Smooth muscle cell (in vitro differentiated cells): ENCODE measurements around the gene MEX3D. TPM values are rescaled to one million over a fixed set of nuclear protein-coding genes. Genes with fewer than 3 reads are reported as not detected.
"Not testable (repeated sequence)": the region's sequence is repeated elsewhere in the genome, so short reads cannot be mapped to it uniquely, and the experiment has no call there.

Experiments used
- DNase-seq: peaks from one replicate; lab custom pipeline; 2025; ENCODE audit not compliant: unreplicated experiment; lab: John Stamatoyannopoulos, UW
- H2AFZ ChIP-seq: fragments of 200-600 bp; sonication (generic); 2 replicates; pipeline ENCODE4 v1.6.0; 2016; ENCODE audit warnings: antibody characterized with exemption, low read depth, mild to moderate bottlenecking
- H3F3A ChIP-seq: fragments of 200-600 bp; sonication (generic); 2 replicates; pipeline ENCODE4 v1.6.0; 2017; ENCODE audit warnings: antibody characterized with exemption, low read depth
- H3K27ac ChIP-seq: fragments of 200-600 bp; sonication (generic); 2 replicates; pipeline ENCODE4 v1.5.1; 2016; ENCODE audit warnings: low read depth, mild to moderate bottlenecking
- H3K27me3 ChIP-seq: fragments of 200-600 bp; sonication (generic); 2 replicates; pipeline ENCODE4 v1.6.1; 2016; ENCODE audit warnings: low read depth, mild to moderate bottlenecking
- H3K36me3 ChIP-seq: fragments of 200-600 bp; sonication (generic); 2 replicates; pipeline ENCODE4 v1.5.1; 2016; ENCODE audit warnings: low read depth
- H3K4me1 ChIP-seq: fragments of 200-600 bp; sonication (generic); 2 replicates; pipeline ENCODE4 v1.5.1; 2016; ENCODE audit warnings: low read depth
- H3K4me2 ChIP-seq: fragments of 200-600 bp; sonication (generic); 2 replicates; pipeline ENCODE4 v1.6.0; 2016; ENCODE audit warnings: mild to moderate bottlenecking
- H3K4me3 ChIP-seq: fragments of 200-600 bp; sonication (generic); 2 replicates; pipeline ENCODE4 v1.5.1; 2016; ENCODE audit warnings: mild to moderate bottlenecking
- H3K79me2 ChIP-seq: fragments of 200-600 bp; sonication (generic); 2 replicates; pipeline ENCODE4 v1.6.0; 2016; ENCODE audit warnings: low read depth, mild to moderate bottlenecking
- H3K9ac ChIP-seq: fragments of 200-600 bp; sonication (generic); 2 replicates; pipeline ENCODE4 v1.6.0; 2016; ENCODE audit warnings: low read depth
- H3K9me3 ChIP-seq: fragments of 200-600 bp; sonication (generic); replicated peaks from 2 replicates; pipeline ENCODE4 v1.5.1; 2016; ENCODE audit warnings: low read depth
- H4K20me1 ChIP-seq: fragments of 200-600 bp; sonication (generic); 2 replicates; pipeline ENCODE4 v1.6.0; 2016; ENCODE audit warnings: low read depth
- CTCF ChIP-seq: fragments of 200-600 bp; sonication (generic); IDR thresholded peaks from 2 replicates; pipeline ENCODE4 v1.5.1; 2017; ENCODE audit warnings: borderline replicate concordance, mild to moderate bottlenecking, antibody characterized with exemption; ENCODE audit not compliant: insufficient read depth, poor library complexity, severe bottlenecking
- WGBS: methylation state at CpG from one replicate; pipeline ENCODE4 v1.1.7; 2016; ENCODE audit warnings: low lambda C conversion rate; 5-methylcytosine and 5-hydroxymethylcytosine counted together
- polyA plus RNA-seq: library from polyadenylated mRNA; unstranded; fragments of >200 nt; fragmentation: Nextera tagmentation; extraction: Ambion mirVana; gene quantifications from 2 replicates; pipeline ENCODE4 v1.2.1, GENCODE V29; 2016
- total RNA-seq: library from RNA; depleted of rRNA; stranded (reverse); fragments of >200 nt; gene quantifications from 2 replicates; pipeline ENCODE4 v1.2.3, GENCODE V29; 2014

The MEX3D gene
- total and polyA plus RNA-seq, 2 experiments from 2014 or later: 8.4 to 28.6 TPM

DNA sequence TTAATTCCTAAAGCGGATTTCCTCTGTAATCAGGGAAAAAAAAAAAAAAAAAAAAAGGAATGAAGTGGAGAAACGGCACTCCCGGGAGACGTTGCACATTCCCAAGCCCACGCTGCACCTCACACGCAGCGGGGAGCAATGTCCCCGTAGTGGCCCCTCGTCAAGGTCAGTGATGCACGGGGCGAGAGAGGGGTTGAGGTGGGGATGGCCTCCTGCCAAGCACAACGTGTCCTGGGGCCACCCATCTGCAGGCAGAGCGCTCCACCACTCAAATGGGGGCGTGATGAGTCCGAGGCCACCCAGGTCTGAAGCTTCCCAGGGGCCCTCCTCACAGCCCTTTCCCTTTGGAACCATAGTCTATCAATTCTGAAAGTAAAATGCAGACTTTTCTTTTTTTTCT is 29.1 kb downstream of the MEX3D start:
- no peak overlapping the region for H3K9ac ChIP-seq
- DNase-seq: no peak
- H3K36me3 ChIP-seq: no peaks in the 10 kb centered on the region
- no peak overlapping the region for H3K4me2 ChIP-seq
- 63% methylated on average over 15 of the region's 15 CpGs for WGBS
- H3K4me1 ChIP-seq: no peaks in the 10 kb centered on the region
- no peaks in the 10 kb centered on the region for H3K79me2 ChIP-seq
- no peak overlapping the region for H2AFZ ChIP-seq
- no peak overlapping the region for H3K4me3 ChIP-seq
- H3K27ac ChIP-seq: no peak overlapping the region
- no peaks in the 10 kb centered on the region for H4K20me1 ChIP-seq
- no peak for TF ChIP-seq CTCF
- no peaks in the 10 kb centered on the region for H3K9me3 ChIP-seq
- H3K27me3 ChIP-seq: peaks cover 2% of the 10 kb centered on the region
- H3F3A ChIP-seq: no peaks in the 10 kb centered on the region

GRCh38 chr19:1535699-1536098 is 32.4 kb downstream of the MEX3D start:
- 96% methylated on average over 7 of the region's 7 CpGs for WGBS

DNA sequence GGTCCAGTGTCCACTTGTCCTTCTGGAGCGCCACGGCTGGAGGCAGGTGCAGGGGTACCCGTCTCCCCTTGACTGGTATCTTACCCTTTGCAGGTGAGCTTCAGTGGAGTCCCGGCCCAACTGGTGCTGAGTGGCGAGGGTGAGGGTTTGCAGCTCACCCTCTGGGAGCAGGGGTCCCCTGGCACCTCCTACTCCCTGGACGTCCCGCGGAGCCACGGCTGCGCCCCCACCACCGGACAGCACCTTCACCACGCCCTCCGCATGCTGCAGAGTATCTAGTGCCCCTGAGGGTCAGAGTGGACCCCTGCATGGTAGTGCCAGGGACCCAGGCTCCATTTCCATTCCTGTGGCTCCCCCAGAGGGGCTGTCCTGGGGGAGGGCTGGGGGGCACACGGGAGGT is 33.2 kb downstream of the MEX3D start:
- no peaks in the 10 kb centered on the region for H3F3A ChIP-seq
- no peak overlapping the region for H2AFZ ChIP-seq
- 82% methylated on average over 14 of the region's 14 CpGs for WGBS
- H3K79me2 ChIP-seq: no peaks in the 10 kb centered on the region
- TF ChIP-seq CTCF: no peak
- H3K27me3 ChIP-seq: no peaks in the 10 kb centered on the region
- no peaks in the 10 kb centered on the region for H3K4me1 ChIP-seq
- no peaks in the 10 kb centered on the region for H4K20me1 ChIP-seq
- no peak overlapping the region for H3K4me3 ChIP-seq
- no peak overlapping the region for H3K27ac ChIP-seq
- H3K4me2 ChIP-seq: no peak overlapping the region
- DNase-seq: no peak
- no peaks in the 10 kb centered on the region for H3K36me3 ChIP-seq
- H3K9me3 ChIP-seq: no peaks in the 10 kb centered on the region
- H3K9ac ChIP-seq: no peak overlapping the region

More at GRCh38 chr19:1535699-1536098, 32.4 kb downstream of the MEX3D start:
- H3K9ac ChIP-seq, H3K27ac ChIP-seq, H3F3A ChIP-seq, H3K79me2 ChIP-seq, H3K36me3 ChIP-seq, DNase-seq, H4K20me1 ChIP-seq, H2AFZ ChIP-seq, H3K4me1 ChIP-seq, H3K4me3 ChIP-seq, H3K9me3 ChIP-seq, H3K27me3 ChIP-seq, H3K4me2 ChIP-seq: not testable (repeated sequence)

GRCh38 chr19:1533510-1534150 is 34.5 kb downstream of the MEX3D start:
- no peak overlapping the region for H3K27ac ChIP-seq
- no peaks in the 10 kb centered on the region for H3F3A ChIP-seq
- no peak overlapping the region for H3K4me2 ChIP-seq
- H3K4me3 ChIP-seq: no peak overlapping the region
- no peak overlapping the region for H3K9ac ChIP-seq
- H3K36me3 ChIP-seq: no peaks in the 10 kb centered on the region
- H3K79me2 ChIP-seq: no peaks in the 10 kb centered on the region
- DNase-seq: no peak
- no peaks in the 10 kb centered on the region for H3K4me1 ChIP-seq
- no peaks in the 10 kb centered on the region for H3K9me3 ChIP-seq
- no peak for TF ChIP-seq CTCF
- H4K20me1 ChIP-seq: no peaks in the 10 kb centered on the region
- no peak overlapping the region for H2AFZ ChIP-seq
- no peaks in the 10 kb centered on the region for H3K27me3 ChIP-seq
- 86% methylated on average over 16 of the region's 23 CpGs for WGBS
